Activated CD4-positive, CD25-positive, alpha-beta regulatory T cell (primary cell): Measurements from ENCODE around the gene GUCA1A.
A peak's percentile ranks its signal among the peaks of the same experiment; 100 is the strongest.
"Not testable (repeated sequence)": the region's sequence is repeated elsewhere in the genome, so short reads cannot be mapped to it uniquely, and the experiment has no call there.

Source experiments
- DNase-seq, 4 experiments: peaks; one replicate each; lab custom pipeline; 2025; lab: John Stamatoyannopoulos, UW

The GUCA1A gene

GRCh38 chr6:42147138-42147562 lies 26.0 kb upstream of the GUCA1A start:
- DNase-seq = no peak

- DNase-seq = no peak
Observed at GRCh38 chr6:42148058-42148457, 25.1 kb upstream of the GUCA1A start.

DNA sequence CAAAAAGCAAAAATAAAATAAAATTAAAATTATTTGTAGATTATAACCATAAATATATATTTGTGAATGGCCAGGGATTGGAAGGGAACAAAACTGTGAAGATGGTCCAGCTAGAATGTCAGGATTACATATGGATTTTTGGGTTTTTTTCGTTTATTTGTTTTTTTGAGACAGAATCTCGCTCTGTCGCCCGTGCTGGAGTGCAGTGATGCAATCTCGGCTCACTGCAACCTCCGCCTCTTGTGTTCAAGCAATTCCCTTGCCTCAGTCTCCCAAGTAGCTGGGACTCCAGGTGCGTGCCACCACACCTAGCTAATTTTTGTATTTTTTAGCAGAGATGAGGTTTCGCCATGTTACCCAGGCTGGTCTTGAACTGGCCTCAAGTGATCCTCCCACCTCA lies 22.9 kb upstream of the GUCA1A start:
- DNase-seq = no peak

GRCh38 chr6:42152024-42152423 lies 21.1 kb upstream of the GUCA1A start:
- DNase-seq = no peak

DNA sequence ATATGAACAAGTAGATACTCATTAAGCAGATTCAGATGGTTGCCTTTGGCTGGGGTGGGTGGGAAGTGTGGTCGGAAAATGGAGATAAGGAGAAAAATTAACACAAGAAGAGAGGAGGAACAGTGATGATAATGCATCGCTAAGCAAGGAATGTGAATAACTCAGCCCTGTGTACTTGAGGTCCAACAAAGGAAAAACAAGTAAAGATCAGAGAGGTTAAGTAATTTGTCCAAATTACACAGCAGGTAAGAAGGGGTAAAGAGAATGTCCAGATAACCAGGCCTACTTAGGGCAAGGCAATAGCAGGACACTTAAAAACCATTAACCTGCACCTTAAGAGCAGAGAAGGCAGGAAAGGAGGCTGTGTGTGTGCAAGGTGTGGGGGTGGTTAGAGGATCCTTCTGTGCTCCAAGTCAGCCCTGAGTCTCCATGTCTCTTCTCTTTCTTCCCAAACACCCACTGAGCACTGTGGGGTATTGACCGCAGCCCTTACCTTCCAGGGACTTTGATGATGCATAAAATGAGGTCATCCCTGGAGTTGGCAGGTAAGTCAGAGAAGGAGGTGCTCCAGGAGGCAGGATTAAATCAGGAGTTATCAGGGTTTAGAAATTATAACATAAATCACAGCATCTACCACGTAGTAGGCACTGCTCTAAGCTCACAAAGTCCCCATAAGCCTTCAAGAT lies 20.5 kb upstream of the GUCA1A start:
- not testable (repeated sequence) for DNase-seq

GRCh38 chr6:42153921-42154320 lies 19.2 kb upstream of the GUCA1A start:
- DNase-seq = no peak

GRCh38 chr6:42154461-42155209 lies 18.5 kb upstream of the GUCA1A start:
- no peak for DNase-seq

- no peak for DNase-seq
Observed at GRCh38 chr6:42155293-42155692, 17.9 kb upstream of the GUCA1A start.

GRCh38 chr6:42156638-42157037 lies 16.5 kb upstream of the GUCA1A start:
- DNase-seq = no peak

- DNase-seq = no peak
Observed at GRCh38 chr6:42158011-42158410, 15.2 kb upstream of the GUCA1A start.

- DNase-seq = no peak
Observed at GRCh38 chr6:42158631-42159030, 14.5 kb upstream of the GUCA1A start.

DNA sequence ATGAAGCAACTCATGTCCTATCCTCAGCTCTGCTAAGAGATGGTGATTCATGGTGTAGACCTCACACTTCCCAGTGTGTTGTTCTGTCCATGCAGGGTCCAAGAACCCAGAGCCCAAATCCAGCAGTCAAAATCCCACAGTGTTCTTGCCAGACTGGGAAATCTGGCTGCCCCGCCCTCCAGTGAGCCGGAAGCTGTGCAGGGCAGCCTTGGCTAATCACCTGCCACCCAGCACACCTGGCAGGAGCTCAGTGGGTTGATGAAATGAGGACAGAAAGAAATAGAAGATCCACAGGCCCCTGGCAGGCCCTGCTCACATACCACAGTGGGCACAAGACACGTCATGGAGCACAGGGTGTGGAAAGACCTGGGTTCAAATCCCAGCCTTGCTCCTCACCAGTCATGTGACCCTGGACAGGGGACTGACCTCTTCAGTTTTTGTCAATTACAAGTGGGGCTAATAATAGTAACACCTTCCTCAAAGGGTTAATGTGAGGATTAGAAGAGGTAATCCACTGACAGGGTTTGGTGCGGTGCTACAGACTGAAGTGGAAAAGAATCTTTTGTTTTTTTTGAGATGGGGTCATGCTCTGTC lies 13.6 kb upstream of the GUCA1A start:
- DNase-seq = no peak

DNA sequence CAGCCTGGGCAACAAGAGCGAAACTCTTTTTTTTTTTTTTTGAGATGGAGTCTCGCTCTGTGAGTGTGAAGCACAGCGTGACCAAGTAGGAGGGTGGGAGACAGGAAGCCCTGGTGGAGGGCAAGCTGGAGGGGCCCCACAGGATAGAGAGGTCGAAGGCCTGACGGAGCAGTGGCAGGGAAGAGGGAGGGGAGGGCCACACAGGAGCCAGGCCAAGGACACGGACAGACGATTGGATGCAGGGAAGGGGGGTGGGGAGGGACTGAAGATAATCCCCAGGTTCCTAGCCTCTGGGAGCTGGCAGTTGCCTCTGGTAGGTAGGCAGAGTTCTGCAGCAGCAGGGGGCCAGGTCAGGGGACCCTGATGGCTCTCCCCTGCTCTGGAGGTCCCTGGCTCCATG lies 10.8 kb upstream of the GUCA1A start:
- DNase-seq = no peak

- no peak for DNase-seq
Observed at GRCh38 chr6:42162812-42163211, 10.4 kb upstream of the GUCA1A start.

DNA sequence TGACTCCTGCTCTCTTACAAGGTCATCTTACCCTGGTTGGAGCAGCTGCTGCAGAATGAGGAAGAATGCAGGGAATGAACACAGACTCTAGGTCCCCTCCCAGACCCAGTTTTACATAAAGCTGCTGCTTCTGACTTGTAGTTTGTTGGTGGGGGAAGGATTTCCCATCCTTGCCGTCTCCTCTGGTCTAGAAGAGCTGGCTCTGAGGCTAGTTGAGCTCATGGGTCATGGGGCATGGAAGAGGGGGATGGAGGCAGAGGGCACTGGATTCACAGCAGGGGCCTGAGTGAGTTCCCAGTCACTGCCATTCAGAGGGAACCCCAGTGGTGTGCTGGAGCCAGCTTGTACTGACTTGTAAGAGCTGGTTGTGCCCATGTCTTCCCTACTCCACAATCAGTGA lies 9.2 kb upstream of the GUCA1A start:
- no peak for DNase-seq

GRCh38 chr6:42165016-42165415 lies 8.1 kb upstream of the GUCA1A start:
- DNase-seq = no peak

- DNase-seq = peak; percentile 38 to 65 (median 55)
Observed at GRCh38 chr6:42166444-42167141, 6.6 kb upstream of the GUCA1A start.

- no peak for DNase-seq
Observed at GRCh38 chr6:42168650-42169049, 4.5 kb upstream of the GUCA1A start.

- not testable (repeated sequence) for DNase-seq
Observed at GRCh38 chr6:42169780-42170179, 3.4 kb upstream of the GUCA1A start.

DNA sequence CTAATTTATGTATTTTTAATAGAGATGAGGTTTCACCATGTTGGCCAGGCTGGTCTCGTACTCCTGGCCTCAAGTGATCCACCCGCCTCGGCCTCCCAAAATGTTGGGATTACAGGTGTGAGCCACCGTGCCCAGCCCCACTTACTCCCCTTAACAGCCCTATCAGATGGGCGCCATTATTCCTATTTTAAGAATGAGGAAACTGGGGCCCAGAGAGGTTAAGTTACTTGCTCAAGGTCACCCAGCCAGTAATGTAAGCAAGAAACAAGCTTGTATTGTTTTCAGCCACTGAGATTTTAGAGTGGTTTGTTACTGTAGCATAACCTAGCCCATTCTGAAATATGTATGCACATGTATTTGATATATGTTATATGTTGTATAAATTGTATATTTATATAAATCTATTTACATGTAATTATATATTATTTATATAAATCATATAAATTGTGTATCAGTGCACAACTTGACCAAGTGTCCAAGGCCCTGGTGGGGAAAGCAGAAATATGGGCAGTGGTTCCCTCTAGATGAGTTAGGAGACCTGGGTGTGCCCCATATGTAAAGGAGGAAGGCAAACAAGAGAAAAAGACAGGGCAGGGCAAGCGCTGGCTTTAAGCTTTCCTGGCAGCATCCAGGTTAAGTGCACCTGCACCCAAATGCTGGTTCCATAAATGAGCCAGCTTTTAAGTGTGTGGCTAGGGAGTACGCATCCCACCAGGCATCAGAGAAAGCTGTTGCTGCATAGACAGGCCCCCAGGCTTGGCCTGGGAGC lies 1.2 kb upstream of the GUCA1A start:
- DNase-seq = no peak

GRCh38 chr6:42175860-42176259 lies 2.7 kb downstream of the GUCA1A start:
- DNase-seq = no peak

DNA sequence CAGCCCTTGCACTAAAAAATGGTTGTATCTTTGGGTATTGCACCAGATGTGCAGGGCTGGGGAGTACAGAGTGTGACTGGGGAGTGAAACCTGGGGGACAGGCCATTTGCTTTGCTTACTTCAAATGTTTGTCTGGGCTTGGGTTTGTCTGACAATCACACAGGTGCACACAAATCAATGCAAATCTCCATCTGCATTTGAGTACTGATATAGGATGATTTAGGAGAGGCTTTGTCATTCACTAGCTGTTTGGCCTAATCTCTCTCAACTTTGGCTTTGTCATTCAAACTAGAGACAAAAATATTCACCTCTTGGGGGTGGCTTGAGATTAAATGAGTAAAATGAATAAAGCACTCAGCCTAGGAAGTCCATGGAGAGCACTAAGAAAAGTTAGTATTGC lies 3.8 kb downstream of the GUCA1A start:
- no peak for DNase-seq
